ENCODE data around the gene OPCML. TPM values are rescaled to one million over a fixed set of nuclear protein-coding genes. Genes with fewer than 3 reads are reported as not detected.

Gene OPCML
- total RNA-seq, 1 donor from 2014 or later: 0.58 TPM

- no peak for DNase-seq (ENCODE audit: extremely low read depth, low read depth, low spot score)
Measured at GRCh38 chr11:133086518-133086917, 445.8 kb downstream of the OPCML start.

DNA sequence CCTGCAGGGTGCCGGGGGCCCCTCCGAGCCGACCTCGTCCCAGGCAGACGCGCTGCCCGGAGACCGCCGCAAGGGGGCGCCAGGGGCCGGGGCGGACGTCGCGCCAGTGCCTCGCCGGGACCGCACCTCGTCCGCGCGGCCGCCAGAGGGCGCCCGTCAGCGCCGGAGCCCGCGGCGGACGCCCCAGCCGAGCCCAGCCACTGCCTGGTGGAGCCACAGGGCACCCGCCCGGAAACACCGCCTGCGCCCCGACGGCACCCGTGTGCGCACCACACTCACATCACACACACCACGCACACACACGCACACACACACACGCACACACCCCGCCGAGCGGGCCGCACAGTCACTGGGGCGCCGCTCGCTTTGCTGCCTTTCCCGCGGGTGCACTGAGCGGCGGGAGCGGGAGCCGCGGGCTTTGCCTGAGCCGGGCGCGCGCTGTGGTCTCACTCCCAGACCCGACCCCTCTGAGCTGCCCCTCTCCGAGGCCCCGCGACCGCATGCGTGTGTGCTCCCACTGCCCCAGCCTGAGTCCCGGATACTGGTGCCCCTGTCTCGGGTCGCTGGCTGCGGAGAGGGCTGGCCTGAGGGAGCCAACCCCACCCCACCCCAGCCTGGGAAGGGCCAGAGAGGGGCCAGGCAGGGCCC, 449.3 kb downstream of the OPCML start:
- DNase-seq (ENCODE audit: extremely low read depth, low read depth, low spot score): no peak

GRCh38 chr11:133082453-133082781, 449.9 kb downstream of the OPCML start:
- DNase-seq (ENCODE audit: extremely low read depth, low read depth, low spot score): no peak

GRCh38 chr11:133081730-133082452, 450.4 kb downstream of the OPCML start:
- DNase-seq (ENCODE audit: extremely low read depth, low read depth, low spot score): no peak

GRCh38 chr11:133081020-133081419, 451.3 kb downstream of the OPCML start:
- no peak for DNase-seq (ENCODE audit: extremely low read depth, low read depth, low spot score)

GRCh38 chr11:133078591-133079404, 453.5 kb downstream of the OPCML start:
- peak; percentile 5 for DNase-seq (ENCODE audit: extremely low read depth, low read depth, low spot score)

DNA sequence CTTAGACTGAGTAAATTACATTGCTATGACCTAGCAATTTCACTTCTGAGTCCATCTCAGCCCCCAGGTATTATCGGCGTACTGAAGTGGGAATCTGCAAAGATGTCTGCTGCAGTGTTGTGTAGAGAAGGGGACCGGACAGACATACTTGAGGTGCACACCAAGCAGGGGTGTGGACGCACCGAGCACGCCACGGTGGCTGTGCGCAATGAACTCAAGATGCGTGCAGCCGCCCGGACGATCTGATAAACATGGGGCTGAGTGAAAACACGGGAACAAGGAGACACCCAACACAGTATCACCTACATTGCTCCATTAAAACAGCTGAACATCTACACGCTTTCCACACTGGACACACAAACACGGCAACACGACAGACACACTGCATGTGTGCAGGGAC, 454.3 kb downstream of the OPCML start:
- no peak for DNase-seq (ENCODE audit: extremely low read depth, low read depth, low spot score)

- no peak for DNase-seq (ENCODE audit: extremely low read depth, low read depth, low spot score)
Measured at GRCh38 chr11:133075351-133075750, 456.9 kb downstream of the OPCML start.

GRCh38 chr11:133072858-133073582, 459.3 kb downstream of the OPCML start:
- DNase-seq (ENCODE audit: extremely low read depth, low read depth, low spot score): no peak

- DNase-seq (ENCODE audit: extremely low read depth, low read depth, low spot score): no peak
Measured at GRCh38 chr11:133072378-133072777, 459.9 kb downstream of the OPCML start.

DNA sequence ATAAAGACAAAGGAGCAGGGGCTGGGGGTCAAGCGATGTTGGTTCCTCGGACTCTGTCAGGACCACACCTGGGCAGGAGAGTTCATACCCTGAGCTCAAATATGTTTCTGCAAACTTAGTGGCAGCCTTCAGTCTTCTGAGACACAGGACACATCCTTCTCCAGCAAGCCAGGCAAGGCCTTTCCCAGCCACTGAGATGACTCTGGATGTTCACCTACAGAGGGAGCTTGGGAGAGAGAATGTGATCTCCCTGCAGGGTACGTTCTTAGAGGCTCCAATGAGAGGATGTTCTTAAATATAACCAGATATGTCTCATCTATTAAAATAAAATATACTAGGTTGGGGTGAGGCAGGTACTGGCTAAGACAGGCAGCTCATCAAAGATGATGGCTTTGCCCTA, 461.5 kb downstream of the OPCML start:
- no peak for DNase-seq (ENCODE audit: extremely low read depth, low read depth, low spot score)

DNA sequence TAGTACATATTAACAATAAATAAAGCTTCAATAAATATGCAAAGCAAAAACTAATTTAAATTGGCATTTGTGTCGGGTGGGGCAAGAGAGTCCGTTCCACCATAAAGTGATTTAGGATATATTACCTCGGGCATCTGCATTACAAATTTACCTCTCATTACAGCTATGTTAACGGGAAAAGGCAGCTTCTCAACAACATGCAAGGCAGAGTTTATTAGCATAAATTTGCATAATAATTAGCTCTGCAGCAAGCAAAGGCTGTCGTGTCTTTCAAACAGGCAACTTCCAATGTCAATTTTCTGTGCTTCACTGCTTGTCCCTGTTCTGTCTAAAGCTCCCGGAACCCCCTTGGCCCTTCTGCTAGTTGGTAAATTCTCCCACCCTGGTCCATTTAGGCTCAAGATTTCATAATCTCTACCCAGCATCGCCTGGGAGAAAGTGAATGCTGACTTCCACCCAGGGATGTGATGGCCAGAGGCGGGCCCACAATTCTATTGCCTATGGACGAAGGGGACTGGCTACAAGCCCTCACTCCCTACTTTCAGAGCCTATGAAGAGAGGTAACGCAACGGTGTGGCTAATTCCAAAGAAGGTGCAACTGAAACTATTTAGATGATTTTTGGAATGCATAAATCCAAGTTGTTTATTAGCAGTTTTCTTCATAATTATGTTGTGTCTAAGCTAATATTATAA, 462.1 kb downstream of the OPCML start:
- no peak for DNase-seq (ENCODE audit: extremely low read depth, low read depth, low spot score)

DNA sequence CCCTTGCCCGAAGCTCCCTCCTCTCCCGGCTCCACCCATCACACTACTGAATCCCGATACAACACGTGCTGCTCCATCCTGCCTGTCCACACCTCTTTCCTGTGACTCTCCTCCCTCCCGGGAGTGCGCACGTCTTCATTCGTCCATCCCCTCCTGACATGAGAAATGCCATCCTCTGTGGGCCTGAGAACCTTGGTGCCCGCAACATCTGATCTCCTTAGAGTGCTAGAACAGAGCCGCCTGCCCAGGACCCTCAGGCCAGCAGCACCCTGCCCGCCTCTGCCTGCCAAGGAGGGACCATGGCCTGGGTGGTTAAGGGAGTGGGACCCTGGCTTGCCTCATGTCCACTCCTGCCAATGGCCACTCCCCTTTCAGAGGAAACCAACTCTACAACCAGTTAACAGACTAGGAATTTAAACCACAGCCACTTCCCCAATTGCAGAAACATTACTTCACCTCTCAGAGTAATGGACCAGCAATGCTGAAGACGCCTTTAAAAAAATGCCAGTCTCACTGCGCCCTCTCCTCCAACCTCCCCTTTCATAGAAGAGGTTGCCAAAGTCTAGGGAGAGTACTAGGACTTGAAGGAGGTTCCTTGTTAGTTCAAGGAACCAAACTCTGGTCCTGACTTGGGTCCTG, 466.3 kb downstream of the OPCML start:
- DNase-seq (ENCODE audit: extremely low read depth, low read depth, low spot score): no peak

- no peak for DNase-seq (ENCODE audit: extremely low read depth, low read depth, low spot score)
Measured at GRCh38 chr11:133064961-133065360, 467.3 kb downstream of the OPCML start.

DNA sequence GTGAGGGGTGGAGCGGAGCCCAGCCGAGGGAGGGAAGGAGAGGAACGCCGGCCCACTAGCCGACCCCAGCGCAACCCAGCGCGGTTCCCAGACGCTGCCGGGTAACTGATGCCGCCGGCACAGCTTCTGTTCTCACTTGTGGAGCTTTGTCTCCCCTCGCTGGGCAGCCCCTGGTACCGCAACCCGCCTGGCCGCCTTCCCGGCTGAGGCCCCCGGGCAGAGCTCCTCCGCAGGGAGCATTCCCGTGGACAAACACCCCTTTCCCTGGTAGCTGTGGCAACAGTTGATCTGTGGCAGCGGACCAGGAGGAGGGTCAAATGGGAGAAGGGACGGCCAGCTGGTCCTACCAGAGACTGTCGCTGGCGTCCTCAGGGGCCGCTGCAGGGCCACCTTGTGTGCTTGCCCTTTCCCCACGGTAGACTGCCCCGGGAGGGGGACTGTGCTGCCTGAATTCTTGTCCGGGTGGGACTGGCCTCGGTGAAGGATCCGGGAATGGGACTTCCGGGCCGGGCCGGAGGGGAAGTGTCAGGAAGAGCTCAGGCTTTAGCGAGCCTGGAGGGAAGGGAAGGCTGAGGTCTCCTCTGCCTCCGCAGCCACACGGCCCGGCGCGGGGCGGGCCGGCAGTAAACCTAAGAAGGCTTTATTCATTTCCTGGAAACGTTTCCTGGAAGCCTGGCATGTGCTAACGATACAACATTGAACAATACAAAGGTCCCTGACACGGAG, 468.0 kb downstream of the OPCML start:
- DNase-seq (ENCODE audit: extremely low read depth, low read depth, low spot score): peak; percentile 29

- DNase-seq (ENCODE audit: extremely low read depth, low read depth, low spot score): no peak
Measured at GRCh38 chr11:133058501-133058900, 473.8 kb downstream of the OPCML start.

DNA sequence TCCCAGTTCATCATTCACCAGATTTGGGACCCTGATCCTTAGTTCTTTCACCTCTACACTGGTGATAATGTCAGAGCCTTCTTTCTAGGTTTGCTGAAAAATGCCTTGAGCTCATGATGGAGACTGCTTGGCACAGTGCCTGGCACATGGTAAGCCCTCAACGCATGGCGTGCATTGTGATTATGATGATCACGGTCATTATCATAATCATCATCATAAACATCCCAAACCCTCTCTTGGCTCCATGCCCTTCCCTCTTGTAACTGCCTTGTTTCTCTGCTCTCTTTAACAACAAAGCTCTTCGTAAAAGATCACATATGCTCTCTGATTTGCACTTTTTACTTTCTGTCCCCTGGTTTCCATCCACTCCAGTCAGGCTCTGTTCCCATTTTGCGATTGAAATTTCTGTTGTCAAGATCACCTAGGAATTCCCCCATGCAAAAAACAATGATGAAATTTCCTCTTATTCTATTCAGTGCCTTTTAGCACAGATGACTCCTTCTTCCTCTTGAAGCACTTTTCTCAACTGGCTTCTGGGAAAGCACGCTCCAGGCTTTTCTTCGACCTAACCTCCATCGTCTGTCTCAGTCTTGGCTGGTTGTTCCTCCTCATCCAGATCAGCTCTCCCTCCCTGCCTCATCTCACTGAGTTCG, 479.1 kb downstream of the OPCML start:
- no peak for DNase-seq (ENCODE audit: extremely low read depth, low read depth, low spot score)

- no peak for DNase-seq (ENCODE audit: extremely low read depth, low read depth, low spot score)
Measured at GRCh38 chr11:133052537-133052936, 479.8 kb downstream of the OPCML start.

Measured in glomerular endothelial cell (primary cell).